ENCODE measurements around the gene ERC1.

ERC1 gene

GRCh38 chr12:1453810-1454209 lies 462.8 kb downstream of the ERC1 start:
- H3K27ac ChIP-seq (ENCODE audit: extremely low read depth, low read depth, low read length): no peak overlapping the region
- CTCF ChIA-PET: interaction anchor here (0.7 to 0.9 kb wide), 2 partner anchors 18 to 336 kb away, joined by 3 to 4 read pairs; no protein-coding TSS in a partner anchor
- POLR2A ChIA-PET: interaction anchor here (0.5 kb wide), 1 partner anchor 176 kb away, joined by 6 read pairs; the partner anchor contains the start of gene WNT5B

More at GRCh38 chr12:1453810-1454209, 462.8 kb downstream of the ERC1 start:
- H3K9me3 ChIP-seq (ENCODE audit: control insufficient read depth, insufficient read depth, low read depth, low read length): no peaks in the 10 kb centered on the region
- no peaks in the 10 kb centered on the region for H3K4me1 ChIP-seq (ENCODE audit: control insufficient read depth, insufficient read depth, low read length)
- no peak overlapping the region for H3K4me3 ChIP-seq (ENCODE audit: low read depth, low read length)
- no peaks in the 10 kb centered on the region for H3K36me3 ChIP-seq (ENCODE audit: control insufficient read depth in 2 of 2, insufficient read depth in 1 of 2, low read length in 2 of 2)
- TF ChIP-seq ZFP37 (tag by site-specific recombination; IDR thresholded peaks at IDR 0.05) (no peak), ZBTB1 (tag by site-specific recombination; IDR thresholded peaks at IDR 0.05) (no peak), ZNF416 (tag by site-specific recombination; IDR thresholded peaks at IDR 0.05) (no peak), ZNF555 (tag by site-specific recombination; conservative IDR thresholded peaks at IDR 0.05) (no peak), ZNF610 (tag by site-specific recombination; IDR thresholded peaks at IDR 0.05; ENCODE audit: borderline replicate concordance) (no peak), TSHZ1 (tag by site-specific recombination; IDR thresholded peaks at IDR 0.05; ENCODE audit: borderline replicate concordance) (no peak), ZNF658 (tag by site-specific recombination; IDR thresholded peaks at IDR 0.05) (no peak), ZBTB6 (tag by site-specific recombination; IDR thresholded peaks at IDR 0.05) (no peak), ZNF654 (tag by site-specific recombination; IDR thresholded peaks at IDR 0.05; ENCODE audit: low read depth) (no peak), MEIS1 (CRISPR knock-in tag; IDR thresholded peaks at IDR 0.05; ENCODE audit: borderline replicate concordance) (no peak), ZNF645 (tag by site-specific recombination; IDR thresholded peaks at IDR 0.05) (no peak), ZSCAN4 (tag by site-specific recombination; IDR thresholded peaks at IDR 0.05) (no peak), ZNF280C (tag by site-specific recombination; IDR thresholded peaks at IDR 0.05) (no peak), ZSCAN18 (tag by site-specific recombination; IDR thresholded peaks at IDR 0.05) (no peak), FEZF1 (tag by site-specific recombination; IDR thresholded peaks at IDR 0.05) (no peak), HOXA7 (CRISPR knock-in tag; IDR thresholded peaks at IDR 0.05; ENCODE audit: borderline replicate concordance) (no peak), PRDM2 (tag by site-specific recombination; IDR thresholded peaks at IDR 0.05; ENCODE audit: borderline replicate concordance) (no peak), ZNF596 (tag by site-specific recombination; IDR thresholded peaks at IDR 0.05) (no peak), ZNF580 (tag by site-specific recombination; IDR thresholded peaks at IDR 0.05) (no peak), GLIS1 (tag by site-specific recombination; IDR thresholded peaks at IDR 0.05) (no peak)
